Inflammatory macrophage (primary cell): ENCODE measurements around the gene ZNRF4.
"Not testable (repeated sequence)": the region's sequence is repeated elsewhere in the genome, so short reads cannot be mapped to it uniquely, and the experiment has no call there.

ENCODE experiments used
- DNase-seq, 2 donors: peaks; one replicate each; pipeline ENCODE4 v3.0.0-alpha.2; 2020 to 2022
- total RNA-seq, 18 experiments: gene quantifications; one replicate each; lab custom pipeline; 2026; ENCODE audit warnings: mixed read lengths in 6 of 18, inconsistent platforms in 2 of 18; lab: John Stamatoyannopoulos, UW

ZNRF4 gene, protein sequence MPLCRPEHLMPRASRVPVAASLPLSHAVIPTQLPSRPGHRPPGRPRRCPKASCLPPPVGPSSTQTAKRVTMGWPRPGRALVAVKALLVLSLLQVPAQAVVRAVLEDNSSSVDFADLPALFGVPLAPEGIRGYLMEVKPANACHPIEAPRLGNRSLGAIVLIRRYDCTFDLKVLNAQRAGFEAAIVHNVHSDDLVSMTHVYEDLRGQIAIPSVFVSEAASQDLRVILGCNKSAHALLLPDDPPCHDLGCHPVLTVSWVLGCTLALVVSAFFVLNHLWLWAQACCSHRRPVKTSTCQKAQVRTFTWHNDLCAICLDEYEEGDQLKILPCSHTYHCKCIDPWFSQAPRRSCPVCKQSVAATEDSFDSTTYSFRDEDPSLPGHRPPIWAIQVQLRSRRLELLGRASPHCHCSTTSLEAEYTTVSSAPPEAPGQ
- 0 to 0.08 (median 0) reads per million in 18 experiments for total RNA-seq

- DNase-seq = no peak
Observed at GRCh38 chr19:5455367-5456129, at the start of gene ZNRF4. TSS of gene ZNRF4 (plus strand) at chr19:5455417. CDS start at chr19:5455492, 75 bp downstream.

GRCh38 chr19:5406198-5406597, 49.0 kb upstream of the ZNRF4 start:
- not testable (repeated sequence) for DNase-seq

- DNase-seq = no peak
Observed at GRCh38 chr19:5406816-5407215, 48.4 kb upstream of the ZNRF4 start.

GRCh38 chr19:5407356-5407755, 47.9 kb upstream of the ZNRF4 start:
- DNase-seq = no peak

DNA sequence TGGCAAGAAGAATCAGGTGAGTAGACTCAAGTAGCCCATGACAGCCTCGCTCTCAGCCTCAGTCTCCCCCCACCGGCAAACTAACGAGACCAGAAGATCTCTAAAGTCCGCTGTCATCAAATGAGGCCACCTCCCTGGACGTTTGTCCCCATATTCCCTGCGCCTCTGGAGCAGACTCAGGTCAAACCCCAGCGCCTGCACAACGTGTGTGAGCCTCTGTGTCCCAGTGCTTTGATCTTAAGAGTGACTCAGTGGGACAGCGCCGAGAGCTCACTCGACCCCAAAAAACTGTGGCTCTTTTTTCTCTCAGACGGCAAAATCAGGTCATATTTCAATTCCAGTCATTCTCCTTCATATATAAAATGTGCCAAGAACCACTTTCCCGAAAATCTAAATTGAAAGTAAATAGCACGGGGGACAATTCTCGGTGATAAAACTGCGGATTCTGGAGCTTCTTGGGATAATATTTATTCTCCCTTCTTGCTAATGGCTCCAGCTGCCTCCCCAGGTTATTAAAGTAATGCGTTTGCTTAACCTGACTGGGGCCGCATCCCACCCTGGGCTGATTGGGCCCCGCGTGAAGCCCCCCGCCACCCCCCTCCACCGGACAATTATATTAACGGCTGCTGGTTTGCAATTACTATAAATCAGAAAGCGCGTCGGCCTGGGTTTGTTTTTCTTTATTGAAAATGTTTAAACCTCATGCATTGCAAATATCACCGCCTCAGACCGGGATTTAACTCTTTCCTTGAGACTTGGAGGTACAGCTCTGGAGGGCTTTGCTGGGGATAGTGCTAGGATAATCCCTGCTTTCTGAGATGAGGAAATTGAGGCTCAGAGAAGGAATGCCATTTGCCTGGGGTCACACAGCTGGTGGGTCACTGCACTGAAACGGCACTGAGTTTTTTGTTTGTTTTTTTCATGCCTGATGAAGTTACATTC, 37.5 kb upstream of the ZNRF4 start:
- no peak for DNase-seq

- DNase-seq = no peak
Observed at GRCh38 chr19:5418677-5419076, 36.5 kb upstream of the ZNRF4 start.

DNA sequence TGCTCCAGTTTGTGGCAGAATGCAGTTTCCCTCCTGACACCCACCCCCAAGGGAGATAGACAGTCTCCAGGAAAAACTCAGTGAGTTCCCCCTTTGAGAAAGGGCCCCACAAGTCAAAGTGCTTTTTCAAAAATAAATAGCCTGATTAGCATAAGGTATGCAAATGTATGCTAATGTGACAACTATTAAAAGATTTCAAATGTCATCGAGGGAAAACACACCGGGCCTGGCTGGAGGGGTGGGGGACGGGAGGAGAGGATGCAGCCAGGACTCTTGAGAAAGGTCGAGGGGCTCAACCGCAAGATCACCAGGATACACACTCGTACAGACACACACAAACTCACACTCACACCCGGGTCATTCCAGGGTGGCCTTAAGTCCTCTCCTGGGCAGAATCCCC, 34.3 kb upstream of the ZNRF4 start:
- DNase-seq = no peak

GRCh38 chr19:5423567-5424125, 31.6 kb upstream of the ZNRF4 start:
- no peak for DNase-seq

DNA sequence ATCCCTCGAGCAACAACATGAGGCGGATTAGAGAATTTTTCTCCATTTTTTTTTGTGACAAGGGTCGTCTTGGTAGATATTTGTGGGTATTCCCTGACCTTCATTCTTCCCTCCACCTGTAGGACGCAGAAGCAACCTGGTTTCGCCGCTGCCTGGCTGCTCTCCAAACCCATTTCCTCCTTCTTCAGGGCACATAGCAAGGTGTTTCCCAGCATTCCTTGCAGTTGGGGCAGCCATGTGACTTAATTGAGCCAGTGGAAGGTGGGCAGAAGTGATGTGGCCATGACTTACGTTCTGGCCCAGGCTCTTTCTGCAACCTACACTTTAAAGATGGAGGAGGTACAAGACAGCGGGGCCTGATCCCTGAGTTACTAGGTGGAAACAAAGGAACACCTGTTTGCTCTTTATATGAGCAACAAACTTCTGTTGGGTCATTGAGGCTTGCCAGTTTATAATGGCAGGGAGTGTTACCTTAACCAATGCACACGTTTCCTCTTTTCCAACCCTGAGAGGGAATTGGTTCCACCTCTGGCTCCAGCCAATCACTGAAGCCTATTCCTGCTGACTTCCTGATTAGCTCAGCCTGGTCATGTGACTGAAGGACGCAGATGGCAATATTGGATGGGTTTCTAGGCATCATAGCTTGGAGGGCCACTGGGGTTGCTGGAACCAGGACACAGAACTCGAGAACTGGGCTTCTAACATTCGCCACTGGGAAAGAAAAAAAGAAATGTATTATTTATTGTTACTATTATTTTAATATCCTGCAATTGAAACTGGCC, 30.8 kb upstream of the ZNRF4 start:
- DNase-seq = no peak

DNA sequence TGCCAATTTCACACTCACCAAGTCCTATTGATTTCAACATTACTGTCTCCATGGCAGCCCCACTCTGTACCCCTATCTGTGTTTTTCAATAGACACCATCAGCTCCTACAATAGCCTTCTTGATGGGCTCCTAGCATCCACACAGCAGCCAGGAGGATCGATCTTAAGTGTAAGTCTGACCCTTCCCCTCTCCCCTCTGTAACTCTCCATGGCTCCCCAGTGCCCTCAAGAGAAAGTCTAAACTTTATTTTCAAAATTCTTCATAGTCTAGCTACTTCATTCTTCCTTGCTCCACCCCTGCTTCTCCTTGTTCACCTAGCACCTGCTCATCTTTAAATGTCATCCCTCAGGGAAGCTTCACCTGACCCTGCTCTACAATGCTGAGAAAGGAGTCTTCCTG, 30.0 kb upstream of the ZNRF4 start:
- DNase-seq = no peak

- DNase-seq = no peak
Observed at GRCh38 chr19:5430237-5430636, 25.0 kb upstream of the ZNRF4 start.

- DNase-seq = no peak
Observed at GRCh38 chr19:5432687-5433086, 22.5 kb upstream of the ZNRF4 start.

- DNase-seq = no peak
Observed at GRCh38 chr19:5434351-5434917, 20.8 kb upstream of the ZNRF4 start.

DNA sequence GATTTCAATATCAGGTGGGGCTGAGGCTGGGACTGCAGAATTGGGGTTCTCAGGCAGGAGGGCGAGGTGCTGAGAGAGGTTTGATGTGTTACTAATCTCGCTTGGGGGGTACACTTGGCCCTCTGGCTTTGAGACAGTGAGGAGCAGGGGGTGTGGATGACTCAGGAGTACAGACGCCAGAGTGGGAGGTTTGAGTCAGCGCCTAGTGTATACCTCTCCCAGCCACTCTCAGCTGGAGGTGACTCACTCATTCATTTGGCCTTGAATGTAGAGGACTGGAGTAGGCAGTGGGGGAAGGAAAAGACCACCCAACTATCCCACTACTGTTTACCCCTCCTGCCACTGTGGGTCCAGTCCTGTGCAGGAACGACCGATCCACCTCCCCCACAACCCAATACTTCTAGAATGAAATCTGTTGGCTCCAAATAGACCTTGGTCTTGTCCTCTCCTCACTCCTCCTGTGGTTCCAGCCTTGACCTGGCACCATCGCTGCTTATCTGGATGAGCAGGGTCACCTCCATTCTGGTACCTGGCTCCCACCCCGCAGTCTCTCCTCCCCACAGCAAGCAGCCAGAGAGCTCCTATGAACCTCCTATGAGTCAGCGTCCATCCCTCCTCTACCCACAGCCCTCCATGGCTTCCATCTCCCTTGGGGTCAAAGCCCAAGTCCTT, 20.1 kb upstream of the ZNRF4 start:
- peak; percentile 2 to 25 for DNase-seq

- no peak for DNase-seq
Observed at GRCh38 chr19:5435642-5436017, 19.6 kb upstream of the ZNRF4 start.

GRCh38 chr19:5436106-5436947, 18.9 kb upstream of the ZNRF4 start:
- no peak for DNase-seq

- DNase-seq = no peak
Observed at GRCh38 chr19:5436948-5437306, 18.3 kb upstream of the ZNRF4 start.

- not testable (repeated sequence) for DNase-seq
Observed at GRCh38 chr19:5438756-5439155, 16.5 kb upstream of the ZNRF4 start.

DNA sequence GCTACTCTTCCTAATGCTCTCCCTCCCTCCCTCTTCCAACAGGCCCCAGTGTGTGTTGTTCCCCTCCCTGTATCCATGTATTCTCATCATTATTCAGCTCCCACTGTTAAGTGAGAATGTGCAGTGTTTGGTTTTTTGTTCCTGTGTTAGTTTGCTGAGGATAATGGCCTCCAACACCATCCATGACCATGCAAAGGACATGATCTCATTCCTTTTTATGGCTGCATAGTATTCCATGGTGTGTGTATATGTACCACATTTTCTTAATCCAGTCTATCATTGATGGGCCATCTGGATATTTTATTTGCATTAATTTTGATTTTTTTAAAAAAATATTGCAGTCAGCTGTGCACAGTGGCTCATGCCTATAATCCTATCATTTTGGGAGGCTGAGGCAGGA, 15.8 kb upstream of the ZNRF4 start:
- DNase-seq = no peak

- no peak for DNase-seq
Observed at GRCh38 chr19:5440299-5440698, 14.9 kb upstream of the ZNRF4 start.
